ENCODE data around the gene EHF. TPM values are rescaled to one million over a fixed set of nuclear protein-coding genes. Genes with fewer than 3 reads are reported as not detected.
A peak's percentile ranks its signal among the peaks of the same experiment; 100 is the strongest.

The EHF gene
- total and polyA plus RNA-seq, 2 of the 13 experiments (the other 11 are each of a cell fraction or from before 2014, with no cell fraction given): 0.04 to 0.46 TPM

- TF ChIP-seq ARID5B (CRISPR knock-in tag; IDR thresholded peaks at IDR 0.05) (peak; percentile 96), SIX1 (CRISPR knock-in tag; IDR thresholded peaks at IDR 0.05; ENCODE audit: borderline replicate concordance) (peak; percentile 85; the same call in 1 of the 2 replicates), FOXJ3 (CRISPR knock-in tag; IDR thresholded peaks at IDR 0.05; ENCODE audit: borderline replicate concordance) (peak; percentile 78), AKAP8 (CRISPR knock-in tag; IDR thresholded peaks at IDR 0.05) (no peak), ZNF609 (CRISPR knock-in tag; IDR thresholded peaks at IDR 0.05; ENCODE audit: borderline replicate concordance) (peak; percentile 94), KLF12 (CRISPR knock-in tag; IDR thresholded peaks at IDR 0.05; ENCODE audit: borderline replicate concordance) (peak; percentile 21; the same call in 1 of the 2 replicates), IKZF5 (CRISPR knock-in tag; IDR thresholded peaks at IDR 0.05) (no peak), ZNF674 (CRISPR knock-in tag; IDR thresholded peaks at IDR 0.05; ENCODE audit: low read depth) (no peak), DRAP1 (CRISPR knock-in tag; IDR thresholded peaks at IDR 0.05) (peak; percentile 38; the same call in 1 of the 2 replicates), FOSL1 (CRISPR knock-in tag; IDR thresholded peaks at IDR 0.05; ENCODE audit: borderline replicate concordance) (peak; percentile 31; the same call in 1 of the 2 replicates), ZNF83 (CRISPR knock-in tag; IDR thresholded peaks at IDR 0.05; ENCODE audit: borderline replicate concordance) (no peak), AKNA (CRISPR knock-in tag; IDR thresholded peaks at IDR 0.05; ENCODE audit: borderline replicate concordance) (no peak)
Observed at GRCh38 chr11:34665077-34665835, 44.4 kb downstream of the EHF start (continued).

Measured in HepG2 (cell line).